Measurements from ENCODE around the gene RSRC1.
A peak's percentile ranks its signal among the peaks of the same experiment; 100 is the strongest.

RSRC1 gene

GRCh38 chr3:158563076-158563475, 453.2 kb downstream of the RSRC1 start:
- no peaks in the 10 kb centered on the region for H3K27me3 ChIP-seq (ENCODE audit: control insufficient read depth, insufficient read depth, low read length)
- no peak overlapping the region for H3K9ac ChIP-seq (ENCODE audit: low read depth, low read length)
- no peaks in the 10 kb centered on the region for H3K36me3 ChIP-seq (ENCODE audit: control insufficient read depth, insufficient read depth, low read length)
- H3K9me3 ChIP-seq (ENCODE audit: control insufficient read depth, insufficient read depth, low read length): no peaks in the 10 kb centered on the region
- H3K4me3 ChIP-seq (ENCODE audit: low read depth, low read length): no peak overlapping the region
- H3K4me1 ChIP-seq (ENCODE audit: control insufficient read depth, insufficient read depth, low read length): no peaks in the 10 kb centered on the region

- Histone ChIP-seq H3K4me1 (ENCODE audit: control insufficient read depth, insufficient read depth, low read length) (no peaks in the 10 kb centered on the region), H3K4me3 (ENCODE audit: low read depth, low read length) (no peak overlapping the region), H3K9me3 (ENCODE audit: control insufficient read depth, insufficient read depth, low read length) (no peaks in the 10 kb centered on the region), H3K36me3 (ENCODE audit: control insufficient read depth, insufficient read depth, low read length) (no peaks in the 10 kb centered on the region), H3K27me3 (ENCODE audit: control insufficient read depth, insufficient read depth, low read length) (peaks cover 10% of the 10 kb centered on the region), H3K9ac (ENCODE audit: low read depth, low read length) (no peak overlapping the region)
Observed at GRCh38 chr3:158565076-158565475, 455.2 kb downstream of the RSRC1 start.

- Histone ChIP-seq H3K9me3 (ENCODE audit: control insufficient read depth, insufficient read depth, low read length) (no peaks in the 10 kb centered on the region), H3K4me3 (ENCODE audit: low read depth, low read length) (no peak overlapping the region), H3K4me1 (ENCODE audit: control insufficient read depth, insufficient read depth, low read length) (no peaks in the 10 kb centered on the region), H3K27me3 (ENCODE audit: control insufficient read depth, insufficient read depth, low read length) (peaks cover 26% of the 10 kb centered on the region), H3K36me3 (ENCODE audit: control insufficient read depth, insufficient read depth, low read length) (no peaks in the 10 kb centered on the region), H3K9ac (ENCODE audit: low read depth, low read length) (no peak overlapping the region)
Observed at GRCh38 chr3:158568784-158569183, 458.9 kb downstream of the RSRC1 start.

GRCh38 chr3:158569794-158570193, 459.9 kb downstream of the RSRC1 start:
- no peaks in the 10 kb centered on the region for H3K9me3 ChIP-seq (ENCODE audit: control insufficient read depth, insufficient read depth, low read length)
- no peak overlapping the region for H3K4me3 ChIP-seq (ENCODE audit: low read depth, low read length)
- H3K9ac ChIP-seq (ENCODE audit: low read depth, low read length): no peak overlapping the region
- H3K36me3 ChIP-seq (ENCODE audit: control insufficient read depth, insufficient read depth, low read length): no peaks in the 10 kb centered on the region
- H3K27me3 ChIP-seq (ENCODE audit: control insufficient read depth, insufficient read depth, low read length): peaks cover 26% of the 10 kb centered on the region
- H3K4me1 ChIP-seq (ENCODE audit: control insufficient read depth, insufficient read depth, low read length): no peaks in the 10 kb centered on the region

- H3K36me3 ChIP-seq (ENCODE audit: control insufficient read depth, insufficient read depth, low read length): no peaks in the 10 kb centered on the region
- no peaks in the 10 kb centered on the region for H3K9me3 ChIP-seq (ENCODE audit: control insufficient read depth, insufficient read depth, low read length)
- H3K9ac ChIP-seq (ENCODE audit: low read depth, low read length): peak within 1 kb of the TSS; percentile 81
- peaks cover 26% of the 10 kb centered on the region for H3K27me3 ChIP-seq (ENCODE audit: control insufficient read depth, insufficient read depth, low read length)
- H3K4me3 ChIP-seq (ENCODE audit: low read depth, low read length): peak within 1 kb of the TSS; percentile 75
- no peaks in the 10 kb centered on the region for H3K4me1 ChIP-seq (ENCODE audit: control insufficient read depth, insufficient read depth, low read length)
Observed at GRCh38 chr3:158570999-158571702, 461.3 kb downstream of the RSRC1 start, which contains the start of gene MLF1. TSS of gene MLF1 (plus strand) at chr3:158571194. CDS start at chr3:158571301, 107 bp downstream.

GRCh38 chr3:158571969-158572765, 462.3 kb downstream of the RSRC1 start:
- H3K4me3 ChIP-seq (ENCODE audit: low read depth, low read length): no peak overlapping the region
- H3K9ac ChIP-seq (ENCODE audit: low read depth, low read length): no peak overlapping the region
- peaks cover 26% of the 10 kb centered on the region for H3K27me3 ChIP-seq (ENCODE audit: control insufficient read depth, insufficient read depth, low read length)
- H3K36me3 ChIP-seq (ENCODE audit: control insufficient read depth, insufficient read depth, low read length): no peaks in the 10 kb centered on the region
- H3K9me3 ChIP-seq (ENCODE audit: control insufficient read depth, insufficient read depth, low read length): no peaks in the 10 kb centered on the region
- H3K4me1 ChIP-seq (ENCODE audit: control insufficient read depth, insufficient read depth, low read length): no peaks in the 10 kb centered on the region

GRCh38 chr3:158572766-158573060, 462.8 kb downstream of the RSRC1 start:
- Histone ChIP-seq H3K4me3 (ENCODE audit: low read depth, low read length) (no peak overlapping the region), H3K4me1 (ENCODE audit: control insufficient read depth, insufficient read depth, low read length) (no peaks in the 10 kb centered on the region), H3K9me3 (ENCODE audit: control insufficient read depth, insufficient read depth, low read length) (no peaks in the 10 kb centered on the region), H3K9ac (ENCODE audit: low read depth, low read length) (no peak overlapping the region), H3K36me3 (ENCODE audit: control insufficient read depth, insufficient read depth, low read length) (no peaks in the 10 kb centered on the region), H3K27me3 (ENCODE audit: control insufficient read depth, insufficient read depth, low read length) (peaks cover 26% of the 10 kb centered on the region)

- H3K9ac ChIP-seq (ENCODE audit: low read depth, low read length): no peak overlapping the region
- no peaks in the 10 kb centered on the region for H3K4me1 ChIP-seq (ENCODE audit: control insufficient read depth, insufficient read depth, low read length)
- no peaks in the 10 kb centered on the region for H3K9me3 ChIP-seq (ENCODE audit: control insufficient read depth, insufficient read depth, low read length)
- H3K4me3 ChIP-seq (ENCODE audit: low read depth, low read length): no peak overlapping the region
- H3K36me3 ChIP-seq (ENCODE audit: control insufficient read depth, insufficient read depth, low read length): no peaks in the 10 kb centered on the region
- H3K27me3 ChIP-seq (ENCODE audit: control insufficient read depth, insufficient read depth, low read length): peaks cover 23% of the 10 kb centered on the region
Observed at GRCh38 chr3:158573714-158574113, 463.8 kb downstream of the RSRC1 start.

- H3K27me3 ChIP-seq (ENCODE audit: control insufficient read depth, insufficient read depth, low read length): peaks cover 20% of the 10 kb centered on the region
- H3K9me3 ChIP-seq (ENCODE audit: control insufficient read depth, insufficient read depth, low read length): no peaks in the 10 kb centered on the region
- H3K4me3 ChIP-seq (ENCODE audit: low read depth, low read length): no peak overlapping the region
- H3K4me1 ChIP-seq (ENCODE audit: control insufficient read depth, insufficient read depth, low read length): no peaks in the 10 kb centered on the region
- H3K9ac ChIP-seq (ENCODE audit: low read depth, low read length): no peak overlapping the region
- H3K36me3 ChIP-seq (ENCODE audit: control insufficient read depth, insufficient read depth, low read length): no peaks in the 10 kb centered on the region
Observed at GRCh38 chr3:158574646-158575045, 464.8 kb downstream of the RSRC1 start.

- Histone ChIP-seq H3K9me3 (ENCODE audit: control insufficient read depth, insufficient read depth, low read length) (no peaks in the 10 kb centered on the region), H3K9ac (ENCODE audit: low read depth, low read length) (no peak overlapping the region), H3K4me3 (ENCODE audit: low read depth, low read length) (no peak overlapping the region), H3K36me3 (ENCODE audit: control insufficient read depth, insufficient read depth, low read length) (no peaks in the 10 kb centered on the region), H3K4me1 (ENCODE audit: control insufficient read depth, insufficient read depth, low read length) (no peaks in the 10 kb centered on the region), H3K27me3 (ENCODE audit: control insufficient read depth, insufficient read depth, low read length) (no peaks in the 10 kb centered on the region)
Observed at GRCh38 chr3:158590223-158590622, 480.3 kb downstream of the RSRC1 start.

All from iPS-15b (cell line).